Psoas muscle (tissue), 8 donors: ENCODE measurements around the gene LRRC14B. TPM values are rescaled to one million over a fixed set of nuclear protein-coding genes. Genes with fewer than 3 reads are reported as not detected.

Experiments
- ATAC-seq, 4 donors: fragments of 200-7000 bp; cut with Tn5 transposase; one replicate each; pipeline ENCODE4 v1.9.1; 2020; ENCODE audit warnings: moderate library complexity in 3 of 4, mild to moderate bottlenecking in 2 of 4
- DNase-seq, 2 donors: peaks; one replicate each; pipeline ENCODE4 v3.0.0-alpha.2; 2020
- H3K27ac ChIP-seq: fragments of 200-600 bp; one replicate; pipeline ENCODE4 v1.8.0; 2022
- H3K27me3 ChIP-seq, 3 donors: fragments of 200-600 bp in 1 of 3; one replicate each; pipeline versions ENCODE4 v1.6.1 to v1.8.0; 2013 to 2022; ENCODE audit warnings: low read length in 2 of 3, mild to moderate bottlenecking in 2 of 3, moderate library complexity in 1 of 3; ENCODE audit not compliant: insufficient read depth in 3 of 3
- H3K36me3 ChIP-seq, 2 donors: fragments of 200-600 bp in 1 of 2; one replicate each; pipeline versions ENCODE4 v1.6.1 to v1.8.0; 2013 to 2022; ENCODE audit warnings: low read depth in 1 of 2, mild to moderate bottlenecking in 1 of 2, moderate library complexity in 1 of 2; ENCODE audit not compliant: insufficient read depth in 1 of 2
- H3K4me1 ChIP-seq: fragments of 200-600 bp; one replicate; pipeline ENCODE4 v1.8.0; 2022
- H3K4me3 ChIP-seq: fragments of 200-600 bp; one replicate; pipeline ENCODE4 v1.8.0; 2022; ENCODE audit warnings: mild to moderate bottlenecking
- H3K9me3 ChIP-seq: fragments of 200-600 bp; one replicate; pipeline ENCODE4 v1.8.0; 2022
- WGBS, 3 donors: extraction: QIAGEN DNeasy Blood & Tissue Kit; methylation state at CpG; one replicate each; pipeline versions ENCODE4 v1.1.6 to v1.1.7; 2013; 5-methylcytosine and 5-hydroxymethylcytosine counted together
- intact Hi-C, 2 donors: fragments of 100-400 bp; cut with DNase I; formaldehyde crosslinking; loops; one replicate each; pipeline versions ENCODE4 v1.11.0 to v1.14.2; 2022
- polyA plus RNA-seq, 3 donors: library from polyadenylated mRNA; stranded (reverse); fragments of 200-250 nt; gene quantifications; one replicate each; pipeline ENCODE4 v1.2.3, GENCODE V29; 2013
- total RNA-seq, 4 donors: library from RNA; stranded (reverse); fragmentation: NEBNext Ultra II Directional in 2 of 4; extraction: Animal tissue kit (Norgen Biotek cat#: 25700) in 2 of 4; gene quantifications; one replicate each; pipeline versions ENCODE4 v1.2.1 to v1.2.4, GENCODE V29; 2021 to 2023
- TF ChIP-seq, protein P1 (sequence below): fragments of 200-600 bp; IDR thresholded peaks from one replicate; pipeline ENCODE4 v1.8.0; 2022; ENCODE audit warnings: antibody characterized with exemption
- donor health status: healthy with polysubstance abuse.
- donor health status: DM: no; HTN: no; CAD: no; lungs with moderate emphysema.
- donor health status: Bipolar disorder and iron deficiency.
- donor health status: healthy.
- donor health status: DM: yes; HTN: yes; CAD: no.
- donor health status: DM: no; HTN: no; CAD: no.
- donor health status: DM: no; HTN: no; CAD: no.
- donor health status: DM: yes; HTN: yes; CAD: no.

The LRRC14B gene
- total and polyA plus RNA-seq, 7 donors: 0.42 to 15.5 (median 9.5) TPM

DNA sequence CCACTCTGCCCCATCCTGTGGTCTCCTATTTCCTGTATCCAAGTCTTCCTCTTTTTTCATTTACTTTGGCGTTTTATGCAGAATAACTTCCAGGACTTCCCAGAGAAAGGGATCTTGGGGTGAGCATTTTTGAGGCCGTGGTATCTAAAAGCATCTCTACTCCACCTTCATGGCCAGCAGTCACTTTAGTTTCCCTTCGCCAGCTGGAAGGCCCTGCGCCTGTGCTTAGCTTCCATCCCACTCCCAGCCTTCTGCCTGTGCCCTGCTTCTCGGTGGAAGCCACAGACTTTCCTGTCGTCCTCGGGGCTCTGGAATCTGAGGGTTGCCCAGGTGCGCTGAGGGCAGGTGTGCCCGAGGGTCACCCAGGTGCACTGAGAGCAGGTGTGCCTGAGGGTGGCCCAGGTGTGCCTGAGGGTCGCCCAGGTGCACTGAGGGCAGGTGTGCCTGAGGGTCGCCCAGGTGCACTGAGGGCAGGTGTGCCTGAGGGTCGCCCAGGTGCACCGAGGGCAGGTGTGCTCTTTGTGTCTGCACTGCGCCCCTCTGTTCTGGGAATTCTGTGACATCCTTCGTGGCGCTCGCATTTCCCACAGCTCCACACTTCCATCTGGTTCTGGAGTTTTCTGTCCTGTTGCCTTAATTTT, 32.4 kb upstream of the LRRC14B start:
- Histone ChIP-seq H3K27me3 (peaks cover 0 to 16% (median 9%) of the 10 kb centered on the region in 3 donors), H3K4me3 (no peak overlapping the region), H3K9me3 (no peaks in the 10 kb centered on the region), H3K4me1 (no peaks in the 10 kb centered on the region), H3K27ac (no peak overlapping the region), H3K36me3 (no peaks in the 10 kb centered on the region)
- WGBS, 3 donors: 84 to 87% (median 86%) methylated on average over 14 to 17 of the region's 17 CpGs
- intact Hi-C loops: no loop called here
- DNase-seq (no peak), ATAC-seq (no peak)
- TF ChIP-seq, protein P1, sequence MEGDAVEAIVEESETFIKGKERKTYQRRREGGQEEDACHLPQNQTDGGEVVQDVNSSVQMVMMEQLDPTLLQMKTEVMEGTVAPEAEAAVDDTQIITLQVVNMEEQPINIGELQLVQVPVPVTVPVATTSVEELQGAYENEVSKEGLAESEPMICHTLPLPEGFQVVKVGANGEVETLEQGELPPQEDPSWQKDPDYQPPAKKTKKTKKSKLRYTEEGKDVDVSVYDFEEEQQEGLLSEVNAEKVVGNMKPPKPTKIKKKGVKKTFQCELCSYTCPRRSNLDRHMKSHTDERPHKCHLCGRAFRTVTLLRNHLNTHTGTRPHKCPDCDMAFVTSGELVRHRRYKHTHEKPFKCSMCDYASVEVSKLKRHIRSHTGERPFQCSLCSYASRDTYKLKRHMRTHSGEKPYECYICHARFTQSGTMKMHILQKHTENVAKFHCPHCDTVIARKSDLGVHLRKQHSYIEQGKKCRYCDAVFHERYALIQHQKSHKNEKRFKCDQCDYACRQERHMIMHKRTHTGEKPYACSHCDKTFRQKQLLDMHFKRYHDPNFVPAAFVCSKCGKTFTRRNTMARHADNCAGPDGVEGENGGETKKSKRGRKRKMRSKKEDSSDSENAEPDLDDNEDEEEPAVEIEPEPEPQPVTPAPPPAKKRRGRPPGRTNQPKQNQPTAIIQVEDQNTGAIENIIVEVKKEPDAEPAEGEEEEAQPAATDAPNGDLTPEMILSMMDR: no peak

DNA sequence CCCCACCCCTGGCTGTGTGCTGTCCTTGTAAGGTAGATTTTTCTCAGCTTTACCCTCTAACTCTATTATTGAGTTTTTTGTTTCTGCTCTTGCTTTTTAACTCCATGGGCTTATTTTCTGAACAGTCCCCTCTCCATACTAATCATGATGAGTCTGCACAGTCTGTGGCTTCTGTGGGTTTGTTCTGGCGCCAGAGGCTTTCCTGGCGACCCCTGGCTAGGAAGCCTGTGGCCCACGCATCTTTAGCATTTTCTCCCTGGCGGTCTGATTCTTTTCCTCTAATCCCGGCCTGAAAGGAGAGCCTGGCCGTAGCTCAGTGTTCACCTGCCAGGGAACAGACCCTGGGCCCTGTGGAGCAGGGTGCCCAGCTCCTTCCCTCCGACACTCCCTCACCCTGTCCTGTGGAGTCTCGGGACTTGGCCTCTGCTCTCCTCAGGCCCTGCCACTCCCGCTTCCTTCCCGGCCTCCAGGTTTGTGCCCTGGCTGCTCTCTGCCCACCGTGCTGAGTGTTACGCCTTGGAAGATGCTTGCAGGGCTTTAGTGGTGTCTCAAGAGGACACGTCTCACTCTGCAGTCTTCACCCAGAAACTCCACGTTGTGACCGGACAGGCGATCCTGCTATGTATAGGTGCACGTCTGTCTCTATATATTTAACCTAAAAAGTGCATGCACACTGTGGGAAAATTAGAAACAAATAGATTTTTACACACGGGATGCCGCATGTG, 31.7 kb upstream of the LRRC14B start:
- ATAC-seq: no peak
- Histone ChIP-seq H3K9me3 (no peaks in the 10 kb centered on the region), H3K27me3 (peaks cover 0 to 16% (median 9%) of the 10 kb centered on the region in 3 donors), H3K4me1 (no peaks in the 10 kb centered on the region), H3K27ac (no peak overlapping the region), H3K4me3 (no peak overlapping the region), H3K36me3 (no peaks in the 10 kb centered on the region)
- intact Hi-C loops: no loop called here
- TF ChIP-seq, protein P1: no peak
- 65 to 68% (median 65%) methylated on average over 19 of the region's 19 CpGs for WGBS, 3 donors
- DNase-seq: no peak

DNA sequence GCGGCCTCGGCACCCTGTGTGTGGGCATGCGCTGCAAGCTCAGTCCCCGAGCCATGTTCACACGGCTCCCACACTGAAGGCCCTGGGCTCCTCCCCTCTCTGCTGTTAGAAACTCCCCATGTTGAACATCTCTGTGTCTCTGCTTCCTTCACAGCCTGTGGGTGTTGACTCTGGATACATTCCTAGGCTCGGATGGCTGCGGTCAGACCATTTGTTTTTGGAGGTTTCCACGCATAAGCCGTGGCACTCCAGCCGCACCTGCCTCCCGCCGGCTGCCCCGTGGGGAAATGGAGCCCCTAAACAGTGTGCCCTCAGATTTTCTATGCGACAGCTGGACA, 31.2 kb upstream of the LRRC14B start:
- Histone ChIP-seq H3K36me3 (no peaks in the 10 kb centered on the region), H3K4me3 (no peak overlapping the region), H3K27ac (no peak overlapping the region), H3K9me3 (no peaks in the 10 kb centered on the region), H3K4me1 (no peaks in the 10 kb centered on the region), H3K27me3 (peaks cover 0 to 16% (median 9%) of the 10 kb centered on the region in 3 donors)
- no peak for ATAC-seq
- WGBS, 3 donors: 59 to 70% (median 59%) methylated on average over 14 of the region's 14 CpGs
- intact Hi-C loops: no loop called here
- TF ChIP-seq, protein P1: no peak
- no peak for DNase-seq

DNA sequence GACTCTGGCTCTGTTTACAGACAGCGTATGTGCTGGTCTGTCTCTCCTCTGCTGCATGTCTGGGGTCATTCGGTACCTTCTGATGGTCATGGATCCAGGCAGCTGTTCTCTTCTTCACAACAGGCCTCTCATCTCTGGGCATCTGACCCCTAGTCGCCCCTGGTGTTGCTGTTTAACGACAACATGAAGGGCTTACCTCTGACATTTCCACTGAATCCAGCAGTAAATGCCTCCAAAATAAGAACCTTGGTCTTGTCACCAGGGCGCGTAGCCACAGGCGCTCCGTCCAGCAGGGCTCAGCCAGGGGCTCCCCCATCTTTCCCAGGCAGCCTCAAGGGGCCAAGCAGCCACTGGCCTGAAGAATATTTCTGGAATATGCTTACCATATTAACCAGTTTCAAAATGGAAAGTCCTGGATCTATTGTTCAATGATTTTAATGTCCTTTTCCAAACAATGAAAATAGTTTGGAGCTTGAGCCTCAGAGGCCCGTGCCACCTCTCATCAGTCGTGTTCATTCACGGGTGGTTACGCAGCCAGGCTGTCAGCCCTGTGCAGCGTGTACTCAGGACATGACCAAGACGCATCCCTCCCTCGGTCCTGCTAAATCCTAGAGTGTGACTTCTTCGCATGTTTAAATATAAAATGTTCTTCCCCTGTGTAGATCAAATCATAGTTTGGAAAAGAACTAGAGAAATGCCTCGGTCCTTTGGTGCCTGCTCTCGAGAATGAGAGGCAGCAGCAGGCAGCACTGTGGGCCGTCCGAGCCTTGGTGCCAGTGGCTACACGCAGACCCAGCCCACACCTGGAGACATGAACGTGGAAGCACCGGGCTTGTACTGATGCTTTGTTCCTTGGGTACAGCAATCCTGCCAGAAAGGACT, 30.1 kb upstream of the LRRC14B start:
- Histone ChIP-seq H3K4me3 (no peak overlapping the region), H3K4me1 (no peaks in the 10 kb centered on the region), H3K9me3 (no peaks in the 10 kb centered on the region), H3K36me3 (no peaks in the 10 kb centered on the region), H3K27me3 (peaks cover 0 to 16% (median 9%) of the 10 kb centered on the region in 3 donors), H3K27ac (no peak overlapping the region)
- WGBS, 3 donors: 80 to 85% (median 80%) methylated on average over 23 of the region's 23 CpGs
- intact Hi-C loops: no loop called here
- DNase-seq (peak in 1 of 2 donors; percentile 12), ATAC-seq (no peak)
- TF ChIP-seq, protein P1: no peak
